Natural killer cell (primary cell): ENCODE measurements around the gene STK40. TPM values are rescaled to one million over a fixed set of nuclear protein-coding genes. Genes with fewer than 3 reads are reported as not detected.
A peak's percentile ranks its signal among the peaks of the same experiment; 100 is the strongest.

Experiments
- ATAC-seq, 3 donors: fragments of 150-1000 bp in 2 of 3; fragments of 200-7000 bp in 1 of 3; cut with Tn5 transposase; 1 replicate in 1 of 3; 2 replicates in 2 of 3; pipeline ENCODE4 v1.10.0; 2021; ENCODE audit warnings: mild to moderate bottlenecking in 2 of 3, moderate library complexity in 2 of 3
- DNase-seq, 2 donors: peaks; one replicate each; pipeline versions ENCODE4 v3.0.0 to v3.0.0-alpha.2; 2013 to 2021; ENCODE audit warnings: mixed read lengths in 1 of 2
- H3K27ac ChIP-seq: one replicate; pipeline ENCODE4 v1.5.1; 2013; ENCODE audit warnings: mild to moderate bottlenecking, low read length
- H3K27me3 ChIP-seq: one replicate; pipeline ENCODE4 v1.6.1; 2013; ENCODE audit warnings: low read length; ENCODE audit not compliant: control insufficient read depth, insufficient read depth
- H3K36me3 ChIP-seq: one replicate; pipeline ENCODE4 v1.6.1; 2013; ENCODE audit warnings: low read length; ENCODE audit not compliant: control insufficient read depth, insufficient read depth
- H3K4me1 ChIP-seq: one replicate; pipeline ENCODE4 v1.6.1; 2013; ENCODE audit warnings: low read length; ENCODE audit not compliant: control insufficient read depth, insufficient read depth
- H3K4me3 ChIP-seq: one replicate; pipeline ENCODE4 v1.5.1; 2013; ENCODE audit warnings: low read length
- H3K9me3 ChIP-seq: one replicate; pipeline ENCODE4 v1.6.1; 2013; ENCODE audit warnings: low read length; ENCODE audit not compliant: control insufficient read depth, insufficient read depth
- H3K27ac Mint-ChIP-seq, 2 donors: one replicate each; pipeline ENCODE4 v1.8.0; 2022; ENCODE audit warnings: mild to moderate bottlenecking in 2 of 2, mixed read lengths in 2 of 2, moderate library complexity in 1 of 2
- H3K27me3 Mint-ChIP-seq, 2 donors: one replicate each; pipeline ENCODE4 v1.8.0; 2022; ENCODE audit warnings: low read depth in 2 of 2, mixed read lengths in 2 of 2
- H3K36me3 Mint-ChIP-seq: one replicate; pipeline ENCODE4 v1.8.0; 2022; ENCODE audit warnings: mixed read lengths
- H3K4me1 Mint-ChIP-seq, 2 donors: one replicate each; pipeline ENCODE4 v1.8.0; 2022; ENCODE audit warnings: mixed read lengths in 2 of 2
- H3K4me3 Mint-ChIP-seq: one replicate; pipeline ENCODE4 v1.8.0; 2022; ENCODE audit warnings: mild to moderate bottlenecking, moderate library complexity, mixed read lengths
- H3K9me3 Mint-ChIP-seq, 2 donors: one replicate each; pipeline ENCODE4 v1.8.0; 2022; ENCODE audit warnings: mixed read lengths in 2 of 2
- CTCF ChIP-seq: fragments of 200-600 bp; IDR thresholded peaks from one replicate; pipeline ENCODE4 v1.8.0; 2022; ENCODE audit warnings: antibody characterized with exemption
- WGBS: methylation state at CpG from one replicate; pipeline ENCODE4 v1.1.7; 2013; ENCODE audit warnings: missing lambda C conversion rate; ENCODE audit not compliant: insufficient coverage; 5-methylcytosine and 5-hydroxymethylcytosine counted together
- intact Hi-C: fragments of 100-400 bp; cut with micrococcal nuclease; formaldehyde crosslinking; loops from one replicate; pipeline ENCODE4 v1.14.2; 2022
- total RNA-seq, 4 donors: library from RNA; stranded (reverse); fragments of 120-200 nt in 1 of 4; gene quantifications; one replicate each; pipeline versions ENCODE4 v1.2.3 to v1.2.4, GENCODE V29; 2013 to 2022

The STK40 gene
- total RNA-seq, 3 donors from 2014 or later (not counting 1 experiment from before 2014, with no cell fraction given): 55.9 to 65.3 (median 59.8) TPM

- Mint-ChIP-seq H3K27me3 (no peaks in the 10 kb centered on the region), H3K4me1 (peaks cover 46 to 48% of the 10 kb centered on the region in 2 donors), H3K9me3 (no peaks in the 10 kb centered on the region), H3K4me3 (peak within 1 kb of the TSS; percentile 100), H3K27ac (peak within 1 kb of the TSS; percentile 99 to 100), H3K36me3 (no peaks in the 10 kb centered on the region)
- DNase-seq (peak; percentile 85 to 96), ATAC-seq (peak; percentile 59 to 72 (median 60))
- under 1% methylated on average over 60 of the region's 60 CpGs for WGBS
- H3K27me3 ChIP-seq: no peaks in the 10 kb centered on the region
- peaks cover 15% of the 10 kb centered on the region for H3K36me3 ChIP-seq
- peaks cover 55% of the 10 kb centered on the region for H3K4me1 ChIP-seq
- H3K4me3 ChIP-seq: peak within 1 kb of the TSS; percentile 98
- intact Hi-C loops: loop anchor here (1.0 kb wide), 1 partner anchor 11 kb away; no protein-coding TSS in a partner anchor
- H3K27ac ChIP-seq: peak within 1 kb of the TSS; percentile 93
- no peak for TF ChIP-seq CTCF
- H3K9me3 ChIP-seq: no peaks in the 10 kb centered on the region
Measured at GRCh38 chr1:36397378-36398230, 11.9 kb upstream of the STK40 start, which contains the start of gene LSM10. TSS of gene LSM10 (minus strand) at chr1:36397908. CDS start at chr1:36394129, 3,779 bp downstream.

GRCh38 chr1:36397083-36397377 is 11.3 kb upstream of the STK40 start:
- Histone ChIP-seq H3K9me3 (no peaks in the 10 kb centered on the region), H3K4me3 (peak overlapping the region; percentile 98), H3K36me3 (peaks cover 20% of the 10 kb centered on the region), H3K27me3 (no peaks in the 10 kb centered on the region), H3K4me1 (peaks cover 53% of the 10 kb centered on the region), H3K27ac (peak overlapping the region; percentile 93)
- no peaks in the 10 kb centered on the region for H3K9me3 Mint-ChIP-seq
- TF ChIP-seq CTCF: no peak
- H3K4me1 Mint-ChIP-seq: peaks cover 41 to 42% of the 10 kb centered on the region in 2 donors
- WGBS: 5% methylated on average over 5 of the region's 5 CpGs
- intact Hi-C loops: loop anchor here (1.0 kb wide), 1 partner anchor 11 kb away; no protein-coding TSS in a partner anchor
- H3K27ac Mint-ChIP-seq: peak overlapping the region; percentile 99 to 100
- peak in 1 of 2 donors; percentile 59 for DNase-seq
- peak overlapping the region; percentile 100 for H3K4me3 Mint-ChIP-seq
- no peaks in the 10 kb centered on the region for H3K27me3 Mint-ChIP-seq
- peak in 1 of 3 donors; percentile 3 for ATAC-seq
- no peaks in the 10 kb centered on the region for H3K36me3 Mint-ChIP-seq

GRCh38 chr1:36396359-36396758 is 10.6 kb upstream of the STK40 start:
- Mint-ChIP-seq H3K4me1 (peaks cover 35 to 37% of the 10 kb centered on the region in 2 donors), H3K9me3 (no peaks in the 10 kb centered on the region), H3K27ac (peak overlapping the region; percentile 99 to 100), H3K4me3 (peak overlapping the region; percentile 100), H3K27me3 (no peaks in the 10 kb centered on the region), H3K36me3 (no peaks in the 10 kb centered on the region)
- H3K4me1 ChIP-seq: peaks cover 47% of the 10 kb centered on the region
- intact Hi-C loops: no loop called here
- H3K9me3 ChIP-seq: no peaks in the 10 kb centered on the region
- ATAC-seq: no peak
- H3K4me3 ChIP-seq: no peak overlapping the region
- peaks cover 25% of the 10 kb centered on the region for H3K36me3 ChIP-seq
- no peaks in the 10 kb centered on the region for H3K27me3 ChIP-seq
- DNase-seq: no peak
- H3K27ac ChIP-seq: no peak overlapping the region
- TF ChIP-seq CTCF: no peak
- 90% methylated on average over 6 of the region's 6 CpGs for WGBS
